Tibial artery (tissue), 4 donors: ENCODE measurements around the gene ERBB2.

ENCODE experiments used
- DNase-seq, 2 donors: peaks; one replicate each; pipeline ENCODE4 v3.0.0-alpha.2; 2019
- H3K27ac ChIP-seq, 2 donors: fragments of 200-600 bp; sonication (generic) in 1 of 2; 1 replicate in 1 of 2; 2 replicates in 1 of 2; pipeline ENCODE4 v1.5.1; 2018 to 2019; ENCODE audit warnings: mild to moderate bottlenecking in 1 of 2
- H3K27me3 ChIP-seq, 2 donors: fragments of 200-600 bp; sonication (generic) in 1 of 2; one replicate each; pipeline versions ENCODE4 v1.5.1 to v1.6.0; 2016 to 2019
- H3K36me3 ChIP-seq, 3 donors: fragments of 200-600 bp; sonication (generic) in 2 of 3; one replicate each; pipeline ENCODE4 v1.5.1; 2016 to 2019; ENCODE audit warnings: mild to moderate bottlenecking in 2 of 3
- H3K4me1 ChIP-seq, 4 donors: fragments of 200-600 bp; sonication (generic) in 2 of 4; 1 replicate in 3 of 4; 2 replicates in 1 of 4; pipeline ENCODE4 v1.5.1; 2016 to 2019
- H3K4me3 ChIP-seq, 2 donors: fragments of 200-600 bp; sonication (generic) in 1 of 2; 1 replicate in 1 of 2; 2 replicates in 1 of 2; pipeline ENCODE4 v1.5.1; 2018 to 2019; ENCODE audit warnings: mild to moderate bottlenecking in 2 of 2
- H3K9me3 ChIP-seq, 3 donors: fragments of 200-600 bp; sonication (generic) in 1 of 3; one replicate each; pipeline ENCODE4 v1.5.1; 2016 to 2019
- CTCF ChIP-seq, 2 experiments: fragments of 200-600 bp in 1 of 2; fragments of 450-650 bp in 1 of 2; IDR thresholded peaks; one replicate each; pipeline ENCODE4 v1.5.1; 2017 to 2019; ENCODE audit warnings: antibody characterized with exemption in 2 of 2, mild to moderate bottlenecking in 1 of 2, moderate library complexity in 1 of 2
- intact Hi-C: fragments of 100-400 bp; cut with DNase I; formaldehyde crosslinking; loops from one replicate; pipeline ENCODE4 v1.15.0; 2023; ENCODE audit warnings: low total_unique reads

Gene ERBB2

GRCh38 chr17:39663688-39664580 lies 35.9 kb upstream of the ERBB2 start:
- Histone ChIP-seq H3K36me3 (peaks cover 5 to 41% (median 33%) of the 10 kb centered on the region in 3 donors), H3K27ac (peak overlapping the region; percentile 68 to 81), H3K27me3 (no peaks in the 10 kb centered on the region), H3K4me3 (no peak overlapping the region), H3K9me3 (no peaks in the 10 kb centered on the region), H3K4me1 (peaks cover 7 to 78% (median 63%) of the 10 kb centered on the region in 4 donors)
- TF ChIP-seq CTCF (IDR thresholded peaks at IDR 0.05): no peak
- intact Hi-C loops: no loop called here
- peak in 1 of 2 donors; percentile 70 for DNase-seq

- H3K27ac ChIP-seq: peak within 1 kb of the TSS; percentile 68 to 81
- H3K36me3 ChIP-seq: peaks cover 5 to 32% (median 25%) of the 10 kb centered on the region in 3 donors
- no peaks in the 10 kb centered on the region for H3K9me3 ChIP-seq
- DNase-seq: no peak
- no peaks in the 10 kb centered on the region for H3K27me3 ChIP-seq
- peaks cover 7 to 78% (median 63%) of the 10 kb centered on the region in 4 donors for H3K4me1 ChIP-seq
- H3K4me3 ChIP-seq: no peak within 1 kb of the TSS
- intact Hi-C loops: no loop called here
- TF ChIP-seq CTCF (IDR thresholded peaks at IDR 0.05): no peak
These were observed 35.0 kb upstream of the ERBB2 start, which contains the start of gene TCAP for GRCh38 chr17:39664581-39665561. TSS of gene TCAP (plus strand) at chr17:39665349. CDS start at chr17:39665360, 11 bp downstream.

- H3K27me3 ChIP-seq: no peaks in the 10 kb centered on the region
- peak in 1 of 2 donors; percentile 70 for DNase-seq
- intact Hi-C loops: no loop called here
- peaks cover 0 to 23% (median 16%) of the 10 kb centered on the region in 3 donors for H3K36me3 ChIP-seq
- H3K4me1 ChIP-seq: peaks cover 7 to 75% (median 63%) of the 10 kb centered on the region in 4 donors
- H3K9me3 ChIP-seq: no peaks in the 10 kb centered on the region
- H3K4me3 ChIP-seq: no peak overlapping the region
- H3K27ac ChIP-seq: peak overlapping the region; percentile 68 to 81
- no peak for TF ChIP-seq CTCF (IDR thresholded peaks at IDR 0.05)
These were observed 34.1 kb upstream of the ERBB2 start for GRCh38 chr17:39665642-39666224.

- peaks cover 0 to 19% (median 11%) of the 10 kb centered on the region in 3 donors for H3K36me3 ChIP-seq
- H3K27me3 ChIP-seq: no peaks in the 10 kb centered on the region
- intact Hi-C loops: no loop called here
- H3K9me3 ChIP-seq: no peaks in the 10 kb centered on the region
- no peak for TF ChIP-seq CTCF (IDR thresholded peaks at IDR 0.05)
- peak overlapping the region; percentile 68 to 81 for H3K27ac ChIP-seq
- H3K4me3 ChIP-seq: no peak overlapping the region
- peaks cover 7 to 80% (median 64%) of the 10 kb centered on the region in 4 donors for H3K4me1 ChIP-seq
- DNase-seq: no peak
These were observed 33.6 kb upstream of the ERBB2 start for GRCh38 chr17:39666231-39666600.
